Kidney (tissue), 14 donors: ENCODE data around the gene PLPP1. TPM values are rescaled to one million over a fixed set of nuclear protein-coding genes. Genes with fewer than 3 reads are reported as not detected.

ENCODE experiments used
- DNase-seq, 5 donors: peaks; one replicate each; pipeline ENCODE4 v3.0.0-alpha.2; 2013 to 2020
- FAIRE-seq: peaks from 2 replicates; lab custom pipeline; 2012; peaks lifted over from hg19 to GRCh38; lab: Jason Lieb, UNC
- H3K27ac ChIP-seq, 2 donors: one replicate each; pipeline ENCODE4 v1.7.0; 2013; ENCODE audit warnings: low read depth in 2 of 2, low read length in 2 of 2, inconsistent platforms in 1 of 2
- H3K27me3 ChIP-seq: one replicate; pipeline ENCODE4 v1.7.1; 2013; ENCODE audit warnings: low read length, inconsistent platforms; ENCODE audit not compliant: control insufficient read depth, insufficient read depth
- H3K36me3 ChIP-seq, 3 donors: one replicate each; pipeline versions ENCODE4 v1.7.0 to v1.7.1; 2013; ENCODE audit warnings: low read length in 3 of 3, control low read depth in 1 of 3, inconsistent platforms in 1 of 3; ENCODE audit not compliant: insufficient read depth in 3 of 3, control insufficient read depth in 2 of 3
- H3K4me1 ChIP-seq, 3 donors: one replicate each; pipeline versions ENCODE4 v1.7.0 to v1.7.1; 2013; ENCODE audit warnings: low read length in 3 of 3, inconsistent platforms in 1 of 3, low read depth in 1 of 3; ENCODE audit not compliant: control insufficient read depth in 2 of 3, insufficient read depth in 2 of 3
- H3K4me3 ChIP-seq, 3 donors: one replicate each; pipeline versions ENCODE4 v1.7.0 to v1.8.1; 2013; ENCODE audit warnings: low read length in 3 of 3, control low read depth in 1 of 3, inconsistent platforms in 1 of 3
- H3K9ac ChIP-seq, 3 donors: one replicate each; pipeline versions ENCODE4 v1.7.0 to v1.7.1; 2013; ENCODE audit warnings: low read length in 3 of 3, control low read depth in 1 of 3, inconsistent platforms in 1 of 3
- H3K9me3 ChIP-seq, 3 donors: one replicate each; pipeline versions ENCODE4 v1.7.0 to v1.7.1; 2013; ENCODE audit warnings: low read length in 3 of 3, control low read depth in 1 of 3, inconsistent platforms in 1 of 3; ENCODE audit not compliant: control insufficient read depth in 2 of 3, insufficient read depth in 1 of 3
- intact Hi-C: fragments of 100-400 bp; cut with DNase I; formaldehyde crosslinking; loops from one replicate; pipeline ENCODE4 v1.11.1; 2022
- polyA plus RNA-seq: library from polyadenylated mRNA; stranded (reverse); fragments of 350-450 nt; fragmentation: Illumina TruSeq; extraction: RNeasy Lipid Tissue Mini Kit (QIAGEN cat#74804); gene quantifications from one replicate; pipeline ENCODE4 v1.2.3, GENCODE V29; 2014; ENCODE audit warnings: low read depth, low replicate concordance; ENCODE audit not compliant: insufficient read depth
- total RNA-seq: library from RNA; stranded (reverse); fragmentation: NEBNext Ultra II Directional; extraction: Animal tissue kit (Norgen Biotek cat#: 25700); gene quantifications from one replicate; pipeline ENCODE4 v1.2.1, GENCODE V29; 2021
- TF ChIP-seq, protein P1 (sequence below): IDR thresholded peaks from 3 replicates; pipeline ENCODE4 v1.5.1; 2012; ENCODE audit warnings: mild to moderate bottlenecking, moderate library complexity, borderline replicate concordance; ENCODE audit not compliant: insufficient read depth; ENCODE audit errors: extremely low read depth
- donor health status: control.
- donor health status: control.
- donor health status: control.
- donor health status: control.
- donor health status: control.
- donor health status: DM: yes; HTN: yes; CAD: no.
- donor health status: Normal renal cell carcinoma (clear cell type).

The PLPP1 gene
- total and polyA plus RNA-seq, 2 donors from 2014 or later, result 144 to 166 TPM

- H3K4me3 ChIP-seq, result no peak overlapping the region
- intact Hi-C loops, result loop anchor here (10.0 kb wide), 1 partner anchor 303 kb away; no protein-coding TSS in a partner anchor
- H3K36me3 ChIP-seq, result peaks cover 2 to 22% (median 6%) of the 10 kb centered on the region in 3 donors
- no peak overlapping the region for H3K27ac ChIP-seq
- FAIRE-seq (no peak), DNase-seq (no peak)
- no peaks in the 10 kb centered on the region for H3K4me1 ChIP-seq
- no peaks in the 10 kb centered on the region for H3K27me3 ChIP-seq
- TF ChIP-seq, protein P1, sequence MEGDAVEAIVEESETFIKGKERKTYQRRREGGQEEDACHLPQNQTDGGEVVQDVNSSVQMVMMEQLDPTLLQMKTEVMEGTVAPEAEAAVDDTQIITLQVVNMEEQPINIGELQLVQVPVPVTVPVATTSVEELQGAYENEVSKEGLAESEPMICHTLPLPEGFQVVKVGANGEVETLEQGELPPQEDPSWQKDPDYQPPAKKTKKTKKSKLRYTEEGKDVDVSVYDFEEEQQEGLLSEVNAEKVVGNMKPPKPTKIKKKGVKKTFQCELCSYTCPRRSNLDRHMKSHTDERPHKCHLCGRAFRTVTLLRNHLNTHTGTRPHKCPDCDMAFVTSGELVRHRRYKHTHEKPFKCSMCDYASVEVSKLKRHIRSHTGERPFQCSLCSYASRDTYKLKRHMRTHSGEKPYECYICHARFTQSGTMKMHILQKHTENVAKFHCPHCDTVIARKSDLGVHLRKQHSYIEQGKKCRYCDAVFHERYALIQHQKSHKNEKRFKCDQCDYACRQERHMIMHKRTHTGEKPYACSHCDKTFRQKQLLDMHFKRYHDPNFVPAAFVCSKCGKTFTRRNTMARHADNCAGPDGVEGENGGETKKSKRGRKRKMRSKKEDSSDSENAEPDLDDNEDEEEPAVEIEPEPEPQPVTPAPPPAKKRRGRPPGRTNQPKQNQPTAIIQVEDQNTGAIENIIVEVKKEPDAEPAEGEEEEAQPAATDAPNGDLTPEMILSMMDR, result no peak
- H3K9me3 ChIP-seq, result no peaks in the 10 kb centered on the region
- H3K9ac ChIP-seq, result no peak overlapping the region
Observed at GRCh38 chr5:55402199-55402598, 132.6 kb downstream of the PLPP1 start.

DNA sequence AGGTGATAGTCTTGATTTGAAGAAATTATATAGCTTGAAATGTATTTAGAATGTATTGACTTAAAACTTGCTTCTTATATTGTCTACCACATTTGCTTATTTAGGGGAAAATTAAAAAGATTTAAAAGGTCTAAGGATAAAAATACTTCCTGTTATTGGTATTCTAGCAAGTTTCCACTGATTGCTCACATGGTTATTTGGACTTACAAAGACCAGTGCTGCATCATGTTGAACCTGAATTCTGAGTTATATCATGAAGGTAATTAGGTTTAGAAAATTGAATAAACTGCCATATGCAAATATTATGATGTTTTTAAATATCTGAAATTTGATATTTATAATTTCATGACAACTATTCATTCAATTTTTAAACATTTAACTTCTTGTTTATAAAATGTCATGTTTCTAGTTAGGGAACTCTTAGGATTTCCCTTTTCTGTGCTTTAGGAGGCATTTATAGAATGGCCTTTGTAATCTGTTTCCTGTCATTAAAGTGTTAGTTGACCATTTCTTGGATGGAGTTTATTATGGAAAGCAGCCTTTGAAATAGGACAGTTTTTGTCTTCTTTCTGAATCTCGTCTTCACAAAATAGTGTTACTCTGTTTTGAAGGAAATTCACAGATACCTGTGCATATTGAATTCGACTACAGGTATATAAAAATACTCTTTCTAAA is 141.1 kb downstream of the PLPP1 start:
- FAIRE-seq (no peak), DNase-seq (no peak)
- Histone ChIP-seq H3K27me3 (no peaks in the 10 kb centered on the region), H3K4me3 (no peak overlapping the region), H3K9me3 (peaks cover 0 to 8% (median 0%) of the 10 kb centered on the region in 3 donors), H3K4me1 (no peaks in the 10 kb centered on the region), H3K9ac (no peak overlapping the region), H3K36me3 (peaks cover 2 to 16% (median 3%) of the 10 kb centered on the region in 3 donors), H3K27ac (no peak overlapping the region)
- intact Hi-C loops, result no loop called here
- TF ChIP-seq, protein P1, result no peak

DNA sequence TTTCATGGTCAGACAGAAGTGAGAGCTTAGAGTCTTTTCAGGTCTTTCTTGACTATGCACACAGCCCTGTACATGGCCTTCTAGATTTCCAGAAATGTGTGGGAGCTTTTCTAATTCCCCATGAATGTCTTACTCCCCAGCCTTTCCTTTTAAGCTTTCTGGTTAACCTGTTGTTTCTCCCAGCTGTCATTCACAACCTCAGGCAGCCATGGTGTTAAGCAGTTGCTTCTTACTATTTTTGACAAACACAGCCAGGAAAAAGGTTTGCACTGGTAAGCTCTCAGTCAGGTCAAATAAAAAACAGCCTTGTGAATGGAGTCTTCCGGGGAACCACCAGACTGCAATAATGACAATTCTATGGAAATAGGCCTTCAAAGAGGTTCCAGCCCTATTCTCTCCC is 142.1 kb downstream of the PLPP1 start:
- no peak overlapping the region for H3K4me3 ChIP-seq
- no peak overlapping the region for H3K27ac ChIP-seq
- peaks cover 2 to 22% (median 3%) of the 10 kb centered on the region in 3 donors for H3K36me3 ChIP-seq
- no peak overlapping the region for H3K9ac ChIP-seq
- H3K27me3 ChIP-seq, result no peaks in the 10 kb centered on the region
- FAIRE-seq (no peak), DNase-seq (no peak)
- TF ChIP-seq, protein P1, result no peak
- intact Hi-C loops, result no loop called here
- peaks cover 0 to 8% (median 0%) of the 10 kb centered on the region in 3 donors for H3K9me3 ChIP-seq
- H3K4me1 ChIP-seq, result no peaks in the 10 kb centered on the region
